ENCODE results near the gene TNFRSF4. TPM values are rescaled to one million over a fixed set of nuclear protein-coding genes. Genes with fewer than 3 reads are reported as not detected.

The TNFRSF4 gene
- total and polyA plus RNA-seq, 9 of the 15 experiments (the other 6 are each of a cell fraction or from before 2014, with no cell fraction given): 0.07 to 0.44 (median 0.19) TPM; not detected in 5

DNA sequence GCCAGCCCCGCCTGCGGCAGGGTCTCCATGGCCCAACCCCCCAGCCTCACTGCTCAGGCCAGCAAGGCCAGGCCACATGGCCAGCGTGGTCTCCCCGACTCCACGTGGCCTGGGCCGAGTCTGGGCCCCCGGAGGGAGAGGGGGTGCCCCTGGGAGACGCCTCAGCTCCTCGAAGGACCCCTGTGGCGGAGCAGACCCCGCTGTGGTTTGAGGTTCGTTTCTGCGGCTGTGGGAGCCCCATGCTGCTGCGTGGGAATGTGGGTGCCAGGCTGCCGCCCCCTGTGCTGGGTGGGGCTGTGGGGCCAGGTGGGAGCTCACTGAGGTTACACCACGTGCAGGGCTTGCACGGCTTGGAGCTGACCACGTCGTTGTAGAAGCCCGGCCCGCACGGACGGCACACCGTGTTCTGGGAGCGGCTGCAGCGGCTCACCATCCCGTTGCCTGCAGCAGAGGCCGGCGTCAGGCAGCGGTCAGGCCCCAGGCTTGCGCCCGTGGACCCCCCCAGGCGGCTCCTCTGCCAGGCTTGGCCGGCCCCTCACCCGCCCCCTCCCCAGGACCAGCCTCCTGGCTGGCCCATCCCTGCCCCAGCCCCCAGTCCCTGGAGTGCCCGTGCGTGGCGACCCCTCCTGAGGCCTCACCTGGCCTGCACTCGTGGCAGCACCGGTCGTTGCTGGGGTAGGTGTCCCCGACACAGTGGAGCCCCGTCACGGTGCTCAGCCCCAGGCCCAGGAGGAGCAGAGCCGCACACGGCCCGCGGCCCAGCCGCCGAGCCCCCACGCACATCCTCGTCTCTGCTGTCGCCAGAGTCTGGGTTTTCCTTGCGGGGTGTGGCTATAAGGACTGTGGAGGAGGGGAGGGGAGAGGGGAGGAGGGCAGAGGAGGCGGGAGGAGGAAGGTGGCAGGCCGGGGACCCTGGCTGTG, at the start of gene TNFRSF4 (continued):
- TF ChIP-seq, protein P1, sequence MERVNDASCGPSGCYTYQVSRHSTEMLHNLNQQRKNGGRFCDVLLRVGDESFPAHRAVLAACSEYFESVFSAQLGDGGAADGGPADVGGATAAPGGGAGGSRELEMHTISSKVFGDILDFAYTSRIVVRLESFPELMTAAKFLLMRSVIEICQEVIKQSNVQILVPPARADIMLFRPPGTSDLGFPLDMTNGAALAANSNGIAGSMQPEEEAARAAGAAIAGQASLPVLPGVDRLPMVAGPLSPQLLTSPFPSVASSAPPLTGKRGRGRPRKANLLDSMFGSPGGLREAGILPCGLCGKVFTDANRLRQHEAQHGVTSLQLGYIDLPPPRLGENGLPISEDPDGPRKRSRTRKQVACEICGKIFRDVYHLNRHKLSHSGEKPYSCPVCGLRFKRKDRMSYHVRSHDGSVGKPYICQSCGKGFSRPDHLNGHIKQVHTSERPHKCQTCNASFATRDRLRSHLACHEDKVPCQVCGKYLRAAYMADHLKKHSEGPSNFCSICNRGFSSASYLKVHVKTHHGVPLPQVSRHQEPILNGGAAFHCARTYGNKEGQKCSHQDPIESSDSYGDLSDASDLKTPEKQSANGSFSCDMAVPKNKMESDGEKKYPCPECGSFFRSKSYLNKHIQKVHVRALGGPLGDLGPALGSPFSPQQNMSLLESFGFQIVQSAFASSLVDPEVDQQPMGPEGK (CRISPR knock-in tag; IDR thresholded peaks at IDR 0.05; ENCODE audit: borderline replicate concordance): no peak
- no peak for TF ChIP-seq RUNX1 (IDR thresholded peaks at IDR 0.05; ENCODE audit: low read depth)
- no peak for TF ChIP-seq ZSCAN32 (CRISPR knock-in tag; IDR thresholded peaks at IDR 0.05)
- no peak for TF ChIP-seq TAF15 (IDR thresholded peaks at IDR 0.05; ENCODE audit: low read depth, low read length)
- TF ChIP-seq NFRKB (IDR thresholded peaks at IDR 0.05; ENCODE audit: low read depth): no peak
- 0 out of 2 replicates have a peak, but pooled peaks have one; percentile 14 for TF ChIP-seq L3MBTL2 (IDR thresholded peaks at IDR 0.05)
- no peak for TF ChIP-seq ZNF584 (CRISPR knock-in tag; IDR thresholded peaks at IDR 0.05; ENCODE audit: low read depth)
- no peak for TF ChIP-seq MAFF (IDR thresholded peaks at IDR 0.05; ENCODE audit: low read length)
- no peak for TF ChIP-seq THRA (IDR thresholded peaks at IDR 0.05)
- peak; percentile 5; the same call in 1 of the 2 replicates for TF ChIP-seq ZBTB7A (IDR thresholded peaks at IDR 0.05; ENCODE audit: borderline replicate concordance, control insufficient read depth, low read depth, low read length)
- TF ChIP-seq IRF9 (tag; IDR thresholded peaks at IDR 0.05): no peak
- TF ChIP-seq PPARD (CRISPR knock-in tag; IDR thresholded peaks at IDR 0.05): no peak
- TF ChIP-seq ETS2 (tag; IDR thresholded peaks at IDR 0.05; ENCODE audit: borderline replicate concordance, poor library complexity, severe bottlenecking): no peak
- TF ChIP-seq NEUROD1 (IDR thresholded peaks at IDR 0.05; ENCODE audit: borderline replicate concordance, low read depth, low read length, partially characterized antibody): no peak
- no peak for TF ChIP-seq ATF1 (CRISPR knock-in tag; IDR thresholded peaks at IDR 0.05)
- no peak for TF ChIP-seq ATF1 (tag; IDR thresholded peaks at IDR 0.05)
- no peak for TF ChIP-seq ZNF212 (CRISPR knock-in tag; IDR thresholded peaks at IDR 0.05)
- no peak for TF ChIP-seq HOMEZ (CRISPR knock-in tag; IDR thresholded peaks at IDR 0.05)
- TF ChIP-seq SETDB1 (IDR thresholded peaks at IDR 0.05; ENCODE audit: low read length): no peak
- no peak for TF ChIP-seq TCF7 (IDR thresholded peaks at IDR 0.05; ENCODE audit: borderline replicate concordance)
- TF ChIP-seq TRIM28 (IDR thresholded peaks at IDR 0.05): no peak
- no peak for TF ChIP-seq DPF2 (IDR thresholded peaks at IDR 0.05)
- no peak for TF ChIP-seq CBFA2T3 (IDR thresholded peaks at IDR 0.05)
- TF ChIP-seq GATAD2A (IDR thresholded peaks at IDR 0.05): no peak
- no peak for TF ChIP-seq IRF2 (CRISPR knock-in tag; IDR thresholded peaks at IDR 0.05)

All from K562 (cell line).